ENCODE measurements around the gene DAZAP1. TPM values are rescaled to one million over a fixed set of nuclear protein-coding genes. Genes with fewer than 3 reads are reported as not detected.

The DAZAP1 gene
- polyA plus RNA-seq (2011; rRNA removed) (45.8 and 52.8 TPM in 2 replicates), polyA minus RNA-seq (2011; rRNA and poly(A)+ RNA removed) (33.6 and 42.3 TPM in 2 replicates)

DNA sequence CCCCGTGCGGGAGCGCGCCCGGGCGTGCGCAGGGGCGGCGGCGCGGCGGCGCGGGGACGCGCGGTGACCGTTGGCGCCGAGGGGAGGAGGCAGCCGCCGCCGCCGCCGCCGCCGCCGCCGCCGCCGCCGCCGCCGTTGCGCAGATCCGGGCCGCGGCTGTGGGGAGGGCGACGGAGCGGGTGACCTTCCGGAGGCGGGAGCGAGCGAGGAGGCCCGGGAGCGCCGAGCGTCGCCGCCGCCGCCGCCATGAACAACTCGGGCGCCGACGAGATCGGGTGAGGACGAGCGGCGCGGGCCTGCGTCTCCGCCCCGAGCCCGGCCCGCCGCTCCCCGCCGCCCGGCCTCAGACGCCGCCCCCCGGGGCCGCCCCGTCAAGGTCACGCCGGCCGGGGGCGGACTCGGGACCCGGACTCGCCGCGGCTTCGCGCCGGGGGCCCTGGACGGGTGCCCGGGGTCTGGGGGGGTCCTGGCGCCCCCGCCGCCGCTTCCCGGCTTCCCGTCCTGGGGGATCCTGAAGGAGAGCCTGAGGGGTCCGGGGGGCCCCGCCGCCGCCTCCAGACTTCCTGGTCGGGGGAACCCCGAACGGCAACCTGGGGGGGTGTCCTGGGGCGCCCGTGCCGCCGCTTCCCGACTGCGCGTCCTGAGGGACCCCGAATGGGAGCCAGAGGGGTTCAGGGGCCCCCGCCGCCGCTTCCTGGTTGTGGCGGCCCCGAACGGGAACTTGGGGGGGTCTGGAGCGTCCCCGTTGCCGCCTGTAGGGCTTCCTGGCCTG lies at the start of gene DAZAP1:
Gene DAZAP1, plus strand, starts transcription at position 59 of the 772 bp plus-strand sequence. Its CDS starts 188 bp downstream, at position 247.
- no peaks in the 10 kb centered on the region for H3K27me3 ChIP-seq (ENCODE audit: control insufficient read depth, insufficient read depth, low read length)
- TF ChIP-seq, protein P1, sequence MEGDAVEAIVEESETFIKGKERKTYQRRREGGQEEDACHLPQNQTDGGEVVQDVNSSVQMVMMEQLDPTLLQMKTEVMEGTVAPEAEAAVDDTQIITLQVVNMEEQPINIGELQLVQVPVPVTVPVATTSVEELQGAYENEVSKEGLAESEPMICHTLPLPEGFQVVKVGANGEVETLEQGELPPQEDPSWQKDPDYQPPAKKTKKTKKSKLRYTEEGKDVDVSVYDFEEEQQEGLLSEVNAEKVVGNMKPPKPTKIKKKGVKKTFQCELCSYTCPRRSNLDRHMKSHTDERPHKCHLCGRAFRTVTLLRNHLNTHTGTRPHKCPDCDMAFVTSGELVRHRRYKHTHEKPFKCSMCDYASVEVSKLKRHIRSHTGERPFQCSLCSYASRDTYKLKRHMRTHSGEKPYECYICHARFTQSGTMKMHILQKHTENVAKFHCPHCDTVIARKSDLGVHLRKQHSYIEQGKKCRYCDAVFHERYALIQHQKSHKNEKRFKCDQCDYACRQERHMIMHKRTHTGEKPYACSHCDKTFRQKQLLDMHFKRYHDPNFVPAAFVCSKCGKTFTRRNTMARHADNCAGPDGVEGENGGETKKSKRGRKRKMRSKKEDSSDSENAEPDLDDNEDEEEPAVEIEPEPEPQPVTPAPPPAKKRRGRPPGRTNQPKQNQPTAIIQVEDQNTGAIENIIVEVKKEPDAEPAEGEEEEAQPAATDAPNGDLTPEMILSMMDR (IDR thresholded peaks at IDR 0.05; ENCODE audit: low read depth, low read length), result no peak
- ChIA-PET POLR2A (interaction anchor here (1.0 kb wide), 1 partner anchor 139 kb away, joined by 6 read pairs; the partner anchor contains the start of gene CIRBP), CTCF (no interaction called here)
- H3K27ac ChIP-seq (ENCODE audit: low read depth, low read length), result peak within 1 kb of the TSS; percentile 78
- DNase-seq (ENCODE audit: low read depth, low spot score), result no peak
- H3K4me3 ChIP-seq (ENCODE audit: low read depth, low read length), result peak within 1 kb of the TSS; percentile 75
- peaks cover 3% of the 10 kb centered on the region; the same call in 1 of the 2 replicates for H3K9me3 ChIP-seq (ENCODE audit: control insufficient read depth, insufficient read depth, low read length)

DNA sequence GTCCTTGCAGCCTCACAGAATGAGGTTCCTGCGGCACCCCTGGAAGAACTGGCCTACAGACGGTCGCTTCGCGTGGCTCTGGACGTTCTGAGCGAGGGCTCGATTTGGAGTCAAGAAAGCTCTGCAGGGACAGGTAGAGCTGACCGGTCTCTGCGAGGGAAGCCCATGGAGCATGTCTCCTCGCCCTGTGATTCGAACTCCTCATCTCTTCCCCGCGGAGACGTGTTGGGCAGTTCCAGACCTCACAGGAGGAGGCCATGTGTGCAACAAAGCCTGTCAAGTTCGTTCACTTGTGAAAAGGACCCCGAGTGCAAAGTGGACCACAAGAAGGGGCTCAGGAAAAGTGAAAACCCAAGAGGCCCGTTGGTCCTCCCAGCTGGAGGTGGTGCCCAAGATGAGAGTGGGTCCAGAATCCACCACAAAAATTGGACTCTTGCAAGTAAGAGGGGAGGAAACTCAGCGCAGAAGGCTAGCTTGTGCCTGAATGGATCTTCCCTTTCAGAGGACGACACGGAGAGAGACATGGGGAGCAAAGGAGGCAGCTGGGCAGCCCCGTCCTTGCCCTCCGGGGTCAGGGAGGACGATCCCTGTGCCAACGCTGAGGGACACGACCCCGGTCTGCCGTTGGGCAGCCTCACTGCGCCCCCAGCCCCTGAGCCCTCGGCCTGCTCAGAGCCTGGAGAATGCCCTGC lies 47.1 kb upstream of the DAZAP1 start:
- no peak for DNase-seq (ENCODE audit: low read depth, low spot score)
- TF ChIP-seq, protein P1 (IDR thresholded peaks at IDR 0.05; ENCODE audit: low read depth, low read length), result no peak
- Histone ChIP-seq H3K27me3 (ENCODE audit: control insufficient read depth, insufficient read depth, low read length) (no peaks in the 10 kb centered on the region), H3K27ac (ENCODE audit: low read depth, low read length) (peak overlapping the region; percentile 70), H3K9me3 (ENCODE audit: control insufficient read depth, insufficient read depth, low read length) (peaks cover 2% of the 10 kb centered on the region; the same call in 1 of the 2 replicates), H3K4me3 (ENCODE audit: low read depth, low read length) (peak overlapping the region; percentile 10; the same call in 1 of the 2 replicates)
- POLR2A ChIA-PET, result interaction anchor here (1.0 to 1.9 kb wide), 2 partner anchors 23 to 91 kb away, joined by 5 to 8 read pairs; partner anchors contain the start of genes CIRBP and NDUFS7
- CTCF ChIA-PET, result interaction anchor here (0.5 to 0.6 kb wide), 2 partner anchors 33 to 52 kb away, joined by 3 to 6 read pairs; no protein-coding TSS in a partner anchor

DNA sequence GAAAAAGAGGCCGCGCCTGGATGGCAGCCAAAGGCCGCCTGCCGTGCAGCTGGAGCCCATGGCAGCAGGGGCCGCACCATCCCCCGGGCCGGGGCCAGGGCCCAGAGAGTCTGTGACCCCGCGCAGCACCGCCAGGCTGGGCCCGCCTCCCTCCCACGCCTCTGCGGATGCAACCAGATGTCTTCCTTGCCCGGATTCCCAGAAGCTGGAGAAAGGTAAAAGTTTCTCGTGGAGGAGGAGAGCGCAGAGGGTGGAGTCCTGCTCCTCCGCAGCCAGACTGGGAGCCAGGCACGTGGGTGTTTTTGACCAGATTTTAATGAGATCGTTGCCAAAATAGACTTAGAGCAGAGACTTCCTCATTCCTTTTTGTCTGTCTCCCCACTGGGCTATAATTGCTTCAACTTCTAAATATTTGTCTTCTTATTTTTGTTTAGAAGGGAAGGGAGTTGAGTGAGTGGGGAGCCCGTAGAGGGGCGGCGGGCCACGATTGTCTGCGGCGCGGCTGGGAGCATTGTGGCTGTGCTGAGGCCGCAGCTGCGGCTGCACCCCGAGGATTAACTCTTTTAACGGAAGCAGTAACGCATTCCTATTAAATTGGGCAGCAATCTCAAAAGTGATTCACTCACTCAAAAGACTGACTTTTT lies 46.4 kb upstream of the DAZAP1 start:
- TF ChIP-seq, protein P1 (IDR thresholded peaks at IDR 0.05; ENCODE audit: low read depth, low read length), result no peak
- Histone ChIP-seq H3K27ac (ENCODE audit: low read depth, low read length) (peak overlapping the region; percentile 70), H3K27me3 (ENCODE audit: control insufficient read depth, insufficient read depth, low read length) (no peaks in the 10 kb centered on the region), H3K4me3 (ENCODE audit: low read depth, low read length) (peak overlapping the region; percentile 46), H3K9me3 (ENCODE audit: control insufficient read depth, insufficient read depth, low read length) (peaks cover 2% of the 10 kb centered on the region; the same call in 1 of the 2 replicates)
- peak; percentile 58 for DNase-seq (ENCODE audit: low read depth, low spot score)
- ChIA-PET POLR2A (interaction anchor here (0.6 to 1.9 kb wide), 2 partner anchors 22 to 92 kb away, joined by 3 to 8 read pairs; partner anchors contain the start of gene CIRBP), CTCF (no interaction called here)

DNA sequence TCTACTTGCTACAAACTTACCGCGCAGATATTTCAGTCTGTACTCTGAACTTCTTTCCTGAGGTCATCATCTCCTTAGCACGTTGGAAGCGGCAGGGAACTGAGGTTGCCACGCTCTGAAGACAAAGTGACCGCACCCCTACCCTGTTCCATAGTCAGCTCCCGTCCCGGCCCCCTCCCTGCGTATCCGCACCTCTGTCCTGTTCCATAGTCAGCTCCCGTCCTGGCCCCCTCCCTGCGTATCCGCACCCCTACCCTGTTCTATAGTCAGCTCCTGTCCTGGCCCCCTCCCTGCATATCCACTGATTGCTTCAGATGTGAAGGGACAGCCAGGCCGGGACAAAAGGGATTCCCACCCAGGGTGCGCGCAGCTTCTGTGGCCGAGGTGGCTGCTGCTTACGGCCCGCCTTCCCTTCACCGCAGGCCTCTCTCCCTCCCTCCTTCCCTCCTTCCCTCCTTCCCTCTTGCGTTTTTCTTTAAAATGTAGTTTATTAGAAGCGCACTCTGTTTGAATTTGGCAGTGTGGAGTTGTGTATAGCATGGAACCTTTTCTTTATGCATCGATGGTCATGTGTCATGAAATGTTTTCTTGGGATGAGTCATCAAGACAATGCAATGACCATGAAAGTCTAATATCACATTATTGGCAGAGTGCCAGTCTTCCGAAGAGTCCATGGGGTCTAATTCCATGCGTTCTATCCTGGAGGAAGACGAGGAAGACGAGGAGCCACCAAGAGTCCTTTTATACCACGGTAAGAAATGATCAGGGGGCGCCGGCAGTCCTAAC lies 45.6 kb upstream of the DAZAP1 start:
- no peak for DNase-seq (ENCODE audit: low read depth, low spot score)
- H3K4me3 ChIP-seq (ENCODE audit: low read depth, low read length), result peak overlapping the region; percentile 46
- TF ChIP-seq, protein P1 (IDR thresholded peaks at IDR 0.05; ENCODE audit: low read depth, low read length), result no peak
- CTCF ChIA-PET, result no interaction called here
- H3K27ac ChIP-seq (ENCODE audit: low read depth, low read length), result peak overlapping the region; percentile 62
- peaks cover 2% of the 10 kb centered on the region; the same call in 1 of the 2 replicates for H3K9me3 ChIP-seq (ENCODE audit: control insufficient read depth, insufficient read depth, low read length)
- no peaks in the 10 kb centered on the region for H3K27me3 ChIP-seq (ENCODE audit: control insufficient read depth, insufficient read depth, low read length)
- POLR2A ChIA-PET, result interaction anchor here (1.9 kb wide), 1 partner anchor 93 kb away, joined by 8 read pairs; the partner anchor contains the start of gene CIRBP

Data from AG04450 (cell line).